ENCODE measurements around the gene SCNM1. TPM values are rescaled to one million over a fixed set of nuclear protein-coding genes. Genes with fewer than 3 reads are reported as not detected.

SCNM1 gene
- total RNA-seq, 1 donor from 2014 or later, result 19.7 TPM

DNA sequence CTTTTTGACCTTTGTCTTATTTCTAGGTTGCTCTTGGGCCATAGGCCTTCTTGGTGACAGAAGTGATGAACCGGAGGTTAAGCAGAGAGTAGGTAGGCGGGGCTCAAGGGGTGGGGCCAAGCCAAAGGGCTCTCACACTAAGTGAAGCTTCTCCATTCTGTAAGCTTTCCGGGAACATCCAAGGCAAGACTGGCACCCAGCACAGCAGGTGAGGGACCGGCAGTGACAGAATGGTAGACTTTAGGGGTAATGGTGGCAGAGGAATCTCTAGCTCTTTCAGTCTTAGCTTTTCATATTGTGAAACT is 9.5 kb upstream of the SCNM1 start, which contains the start of gene TNFAIP8L2:
Gene TNFAIP8L2 (plus strand): TSS at position 135 of the 305 bp plus-strand sequence. CDS start 2,049 bp downstream, outside the sequence.
- no peak for FAIRE-seq
- Histone ChIP-seq H3K4me3 (ENCODE audit: low read depth, low read length) (no peak within 1 kb of the TSS), H3K27me3 (ENCODE audit: control insufficient read depth, insufficient read depth, low read length) (no peaks in the 10 kb centered on the region), H3K36me3 (ENCODE audit: control insufficient read depth, insufficient read depth, low read length) (peaks cover 8% of the 10 kb centered on the region)
- TF ChIP-seq, protein P1, sequence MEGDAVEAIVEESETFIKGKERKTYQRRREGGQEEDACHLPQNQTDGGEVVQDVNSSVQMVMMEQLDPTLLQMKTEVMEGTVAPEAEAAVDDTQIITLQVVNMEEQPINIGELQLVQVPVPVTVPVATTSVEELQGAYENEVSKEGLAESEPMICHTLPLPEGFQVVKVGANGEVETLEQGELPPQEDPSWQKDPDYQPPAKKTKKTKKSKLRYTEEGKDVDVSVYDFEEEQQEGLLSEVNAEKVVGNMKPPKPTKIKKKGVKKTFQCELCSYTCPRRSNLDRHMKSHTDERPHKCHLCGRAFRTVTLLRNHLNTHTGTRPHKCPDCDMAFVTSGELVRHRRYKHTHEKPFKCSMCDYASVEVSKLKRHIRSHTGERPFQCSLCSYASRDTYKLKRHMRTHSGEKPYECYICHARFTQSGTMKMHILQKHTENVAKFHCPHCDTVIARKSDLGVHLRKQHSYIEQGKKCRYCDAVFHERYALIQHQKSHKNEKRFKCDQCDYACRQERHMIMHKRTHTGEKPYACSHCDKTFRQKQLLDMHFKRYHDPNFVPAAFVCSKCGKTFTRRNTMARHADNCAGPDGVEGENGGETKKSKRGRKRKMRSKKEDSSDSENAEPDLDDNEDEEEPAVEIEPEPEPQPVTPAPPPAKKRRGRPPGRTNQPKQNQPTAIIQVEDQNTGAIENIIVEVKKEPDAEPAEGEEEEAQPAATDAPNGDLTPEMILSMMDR (IDR thresholded peaks at IDR 0.05; ENCODE audit: insufficient read depth, low read length, severe bottlenecking), result no peak
- DNase-seq (ENCODE audit: low read depth), result no peak

DNA sequence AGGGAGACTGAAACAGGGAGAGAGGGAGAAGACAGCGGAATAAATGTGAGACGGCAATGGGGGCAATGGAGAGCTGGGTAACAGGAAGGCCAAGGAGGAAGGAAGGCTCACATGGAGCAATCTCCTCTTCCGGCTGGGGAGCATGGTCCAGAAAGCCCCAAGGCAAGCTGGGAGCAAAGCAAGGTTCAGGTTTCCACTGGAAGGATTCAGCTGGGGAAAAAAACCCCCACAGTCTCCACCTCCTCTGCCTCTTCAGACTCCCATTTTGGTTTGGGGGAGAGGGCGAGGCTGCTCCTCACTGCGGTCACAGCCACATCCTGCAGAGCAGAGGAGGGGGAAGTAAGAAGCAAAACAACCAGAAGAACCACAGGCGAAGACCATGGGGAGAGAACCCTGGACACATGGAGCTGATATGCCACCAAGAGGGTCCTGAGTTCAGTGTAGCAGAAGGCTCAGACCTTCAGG is 8.8 kb upstream of the SCNM1 start:
- Histone ChIP-seq H3K36me3 (ENCODE audit: control insufficient read depth, insufficient read depth, low read length) (peaks cover 10% of the 10 kb centered on the region), H3K4me3 (ENCODE audit: low read depth, low read length) (no peak overlapping the region)

DNA sequence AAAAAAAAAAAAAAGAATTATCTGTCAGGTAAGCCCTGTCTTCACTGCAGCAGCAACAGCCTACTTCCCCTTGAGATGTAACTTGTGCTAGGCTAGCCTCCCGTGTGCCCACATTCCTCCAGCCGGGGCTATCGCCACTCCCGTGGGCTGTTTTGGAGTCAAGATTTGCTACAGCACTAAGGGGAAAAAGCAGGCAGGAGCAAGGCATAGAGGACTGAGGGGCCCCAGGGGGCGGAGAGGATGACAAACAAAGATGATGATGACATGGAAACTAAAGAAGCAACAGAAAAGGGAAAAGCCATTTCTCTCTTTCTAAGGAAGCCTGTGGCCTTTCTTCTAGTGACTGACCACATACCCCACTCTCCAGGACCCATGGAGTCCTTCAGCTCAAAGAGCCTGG is 7.6 kb upstream of the SCNM1 start:
- TF ChIP-seq, protein P1 (IDR thresholded peaks at IDR 0.05; ENCODE audit: insufficient read depth, low read length, severe bottlenecking), result no peak
- Histone ChIP-seq H3K4me3 (ENCODE audit: low read depth, low read length) (no peak overlapping the region), H3K27me3 (ENCODE audit: control insufficient read depth, insufficient read depth, low read length) (no peaks in the 10 kb centered on the region), H3K36me3 (ENCODE audit: control insufficient read depth, insufficient read depth, low read length) (peaks cover 10% of the 10 kb centered on the region)
- FAIRE-seq (no peak), DNase-seq (ENCODE audit: low read depth) (no peak)

More for the DNA sequence above, 8.8 kb upstream of the SCNM1 start:
- TF ChIP-seq, protein P1 (IDR thresholded peaks at IDR 0.05; ENCODE audit: insufficient read depth, low read length, severe bottlenecking), result no peak
- FAIRE-seq, result no peak
- DNase-seq (ENCODE audit: low read depth), result no peak
- H3K27me3 ChIP-seq (ENCODE audit: control insufficient read depth, insufficient read depth, low read length), result no peaks in the 10 kb centered on the region

DNA sequence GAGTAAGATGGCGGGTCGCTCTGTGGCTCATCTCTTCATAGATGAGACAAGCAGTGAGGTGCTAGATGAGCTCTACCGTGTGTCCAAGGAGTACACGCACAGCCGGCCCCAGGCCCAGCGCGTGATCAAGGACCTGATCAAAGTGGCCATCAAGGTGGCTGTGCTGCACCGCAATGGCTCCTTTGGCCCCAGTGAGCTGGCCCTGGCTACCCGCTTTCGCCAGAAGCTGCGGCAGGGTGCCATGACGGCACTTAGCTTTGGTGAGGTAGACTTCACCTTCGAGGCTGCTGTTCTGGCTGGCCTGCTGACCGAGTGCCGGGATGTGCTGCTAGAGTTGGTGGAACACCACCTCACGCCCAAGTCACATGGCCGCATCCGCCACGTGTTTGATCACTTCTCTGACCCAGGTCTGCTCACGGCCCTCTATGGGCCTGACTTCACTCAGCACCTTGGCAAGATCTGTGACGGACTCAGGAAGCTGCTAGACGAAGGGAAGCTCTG is 7.1 kb upstream of the SCNM1 start:
- H3K27me3 ChIP-seq (ENCODE audit: control insufficient read depth, insufficient read depth, low read length), result no peaks in the 10 kb centered on the region
- no peak overlapping the region for H3K4me3 ChIP-seq (ENCODE audit: low read depth, low read length)
- H3K36me3 ChIP-seq (ENCODE audit: control insufficient read depth, insufficient read depth, low read length), result peaks cover 10% of the 10 kb centered on the region
- no peak for DNase-seq (ENCODE audit: low read depth)
- no peak for FAIRE-seq
- TF ChIP-seq, protein P1 (IDR thresholded peaks at IDR 0.05; ENCODE audit: insufficient read depth, low read length, severe bottlenecking), result no peak

DNA sequence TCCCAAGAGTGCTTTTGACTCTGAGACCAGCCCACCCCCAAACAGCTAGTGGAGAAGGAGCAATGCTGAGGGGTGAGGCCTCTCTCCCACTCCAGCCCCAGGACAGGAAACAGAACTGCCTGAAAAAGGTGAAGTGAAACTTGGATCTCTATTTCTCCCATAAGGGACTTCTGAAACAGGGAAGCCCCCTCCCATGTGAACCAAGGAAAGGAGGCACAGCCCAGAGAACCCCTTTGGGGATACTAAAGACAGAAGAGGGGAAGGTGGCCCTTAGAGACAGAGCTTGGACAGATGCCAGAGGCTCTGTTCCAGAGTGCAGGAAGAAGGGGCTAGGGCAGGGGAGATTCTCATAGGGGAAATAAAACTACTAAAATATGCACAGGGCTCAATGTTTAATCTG is 6.6 kb upstream of the SCNM1 start:
- DNase-seq (ENCODE audit: low read depth) (no peak), FAIRE-seq (no peak)
- TF ChIP-seq, protein P1 (IDR thresholded peaks at IDR 0.05; ENCODE audit: insufficient read depth, low read length, severe bottlenecking), result no peak
- Histone ChIP-seq H3K36me3 (ENCODE audit: control insufficient read depth, insufficient read depth, low read length) (peaks cover 10% of the 10 kb centered on the region), H3K4me3 (ENCODE audit: low read depth, low read length) (no peak overlapping the region), H3K27me3 (ENCODE audit: control insufficient read depth, insufficient read depth, low read length) (no peaks in the 10 kb centered on the region)

DNA sequence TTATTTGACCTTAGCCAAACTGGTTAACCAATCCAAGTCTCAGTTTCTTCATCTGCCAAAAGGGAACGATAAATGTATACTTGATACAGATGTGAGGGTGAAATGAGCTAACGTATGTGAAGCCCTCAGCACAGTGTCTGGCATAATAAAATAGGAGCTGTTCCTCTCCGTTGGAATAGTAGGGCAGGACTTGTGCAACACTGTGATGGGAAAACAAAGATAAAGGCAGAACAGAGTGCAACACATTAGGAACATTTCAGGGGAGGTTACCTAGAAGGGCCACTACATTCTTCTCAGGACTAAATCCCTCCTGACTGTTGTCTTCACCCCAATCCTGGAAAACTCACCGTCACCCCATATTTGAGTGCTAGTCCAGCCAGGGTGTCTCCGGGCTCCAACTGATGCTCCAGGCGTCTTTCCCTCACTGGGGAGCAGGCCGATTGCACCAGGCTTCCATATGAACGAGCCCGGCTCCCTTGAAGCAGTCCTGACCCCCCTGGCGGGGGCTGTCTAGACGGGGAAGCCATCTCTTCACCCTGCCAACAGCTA is 1.1 kb upstream of the SCNM1 start:
- Histone ChIP-seq H3K4me3 (ENCODE audit: low read depth, low read length) (peak overlapping the region; percentile 66), H3K27me3 (ENCODE audit: control insufficient read depth, insufficient read depth, low read length) (no peaks in the 10 kb centered on the region), H3K36me3 (ENCODE audit: control insufficient read depth, insufficient read depth, low read length) (peaks cover 12% of the 10 kb centered on the region)
- TF ChIP-seq, protein P1 (IDR thresholded peaks at IDR 0.05; ENCODE audit: insufficient read depth, low read length, severe bottlenecking), result no peak
- DNase-seq (ENCODE audit: low read depth) (no peak), FAIRE-seq (no peak)
